ENCODE results near the gene FAM98B. TPM values are rescaled to one million over a fixed set of nuclear protein-coding genes. Genes with fewer than 3 reads are reported as not detected.
A peak's percentile ranks its signal among the peaks of the same experiment; 100 is the strongest.

FAM98B gene
- polyA plus RNA-seq, 1 donor (not counting 4 experiments of a cell fraction or from before 2014, with no cell fraction given): 22.2 TPM

DNA sequence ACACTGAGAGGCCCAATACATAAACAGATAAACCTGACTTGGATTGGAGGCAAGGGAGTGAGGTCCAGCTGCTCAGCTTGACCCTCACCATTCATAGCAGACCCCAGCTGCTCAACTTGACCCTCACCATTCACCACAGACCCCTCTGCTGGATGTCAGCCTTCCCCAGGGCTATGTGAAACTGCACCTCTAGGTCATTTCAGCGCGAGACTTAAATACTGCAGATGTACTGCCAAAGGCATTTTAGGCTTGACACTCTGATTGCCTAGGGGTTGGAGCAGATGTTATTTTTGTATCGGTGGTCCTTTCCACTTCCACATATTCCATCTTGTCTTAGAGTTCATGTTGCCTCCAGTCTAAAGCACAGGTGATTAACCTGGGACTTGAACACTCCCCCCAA is 41.5 kb upstream of the FAM98B start:
- Histone ChIP-seq H3K79me2 (ENCODE audit: control insufficient read depth, insufficient read depth, low read length) (no peaks in the 10 kb centered on the region), H3K9me3 (ENCODE audit: control insufficient read depth, low read depth, low read length) (no peaks in the 10 kb centered on the region), H3K27ac (ENCODE audit: control insufficient read depth, insufficient read depth, low read length) (no peak overlapping the region), H2AFZ (ENCODE audit: control insufficient read depth, low read length) (no peak overlapping the region), H3K27me3 (ENCODE audit: control insufficient read depth, extremely low read depth, insufficient read depth, low read length) (peaks cover 19% of the 10 kb centered on the region), H3K9ac (ENCODE audit: control insufficient read depth, extremely low read depth, insufficient read depth, low read length) (no peak overlapping the region), H3K4me1 (ENCODE audit: control insufficient read depth, extremely low read depth, insufficient read depth, low read length) (no peaks in the 10 kb centered on the region), H3K36me3 (ENCODE audit: control insufficient read depth in 2 of 2, extremely low read depth in 1 of 2, insufficient read depth in 2 of 2, low read length in 2 of 2) (no peaks in the 10 kb centered on the region), H4K20me1 (ENCODE audit: control insufficient read depth, extremely low read depth, insufficient read depth, low read length) (no peaks in the 10 kb centered on the region), H3K4me2 (ENCODE audit: control insufficient read depth, extremely low read depth, insufficient read depth, low read depth, low read length) (no peak overlapping the region), H3K4me3 (ENCODE audit: control insufficient read depth in 2 of 3, extremely low read depth in 1 of 3, insufficient read depth in 2 of 3, low read depth in 1 of 3, low read length in 3 of 3) (no peak overlapping the region), H3K9me1 (ENCODE audit: control insufficient read depth, extremely low read depth, insufficient read depth, low read length) (no peaks in the 10 kb centered on the region)
- dilution Hi-C loops (cut with MboI; ENCODE audit: extremely low pct_ligation_motif_present, low sequenced_read_pairs): no loop called here
- DNase-seq (ENCODE audit: low read depth, low spot score): no peak
- no peak for FAIRE-seq
- TF ChIP-seq, protein P1, sequence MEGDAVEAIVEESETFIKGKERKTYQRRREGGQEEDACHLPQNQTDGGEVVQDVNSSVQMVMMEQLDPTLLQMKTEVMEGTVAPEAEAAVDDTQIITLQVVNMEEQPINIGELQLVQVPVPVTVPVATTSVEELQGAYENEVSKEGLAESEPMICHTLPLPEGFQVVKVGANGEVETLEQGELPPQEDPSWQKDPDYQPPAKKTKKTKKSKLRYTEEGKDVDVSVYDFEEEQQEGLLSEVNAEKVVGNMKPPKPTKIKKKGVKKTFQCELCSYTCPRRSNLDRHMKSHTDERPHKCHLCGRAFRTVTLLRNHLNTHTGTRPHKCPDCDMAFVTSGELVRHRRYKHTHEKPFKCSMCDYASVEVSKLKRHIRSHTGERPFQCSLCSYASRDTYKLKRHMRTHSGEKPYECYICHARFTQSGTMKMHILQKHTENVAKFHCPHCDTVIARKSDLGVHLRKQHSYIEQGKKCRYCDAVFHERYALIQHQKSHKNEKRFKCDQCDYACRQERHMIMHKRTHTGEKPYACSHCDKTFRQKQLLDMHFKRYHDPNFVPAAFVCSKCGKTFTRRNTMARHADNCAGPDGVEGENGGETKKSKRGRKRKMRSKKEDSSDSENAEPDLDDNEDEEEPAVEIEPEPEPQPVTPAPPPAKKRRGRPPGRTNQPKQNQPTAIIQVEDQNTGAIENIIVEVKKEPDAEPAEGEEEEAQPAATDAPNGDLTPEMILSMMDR (optimal IDR thresholded peaks at IDR 0.05 in 1 of 3, IDR thresholded peaks at IDR 0.05 in 1 of 3, conservative IDR thresholded peaks at IDR 0.05 in 1 of 3; ENCODE audit: extremely low read depth in 1 of 3, insufficient read depth in 2 of 3, low read length in 3 of 3): no peak

DNA sequence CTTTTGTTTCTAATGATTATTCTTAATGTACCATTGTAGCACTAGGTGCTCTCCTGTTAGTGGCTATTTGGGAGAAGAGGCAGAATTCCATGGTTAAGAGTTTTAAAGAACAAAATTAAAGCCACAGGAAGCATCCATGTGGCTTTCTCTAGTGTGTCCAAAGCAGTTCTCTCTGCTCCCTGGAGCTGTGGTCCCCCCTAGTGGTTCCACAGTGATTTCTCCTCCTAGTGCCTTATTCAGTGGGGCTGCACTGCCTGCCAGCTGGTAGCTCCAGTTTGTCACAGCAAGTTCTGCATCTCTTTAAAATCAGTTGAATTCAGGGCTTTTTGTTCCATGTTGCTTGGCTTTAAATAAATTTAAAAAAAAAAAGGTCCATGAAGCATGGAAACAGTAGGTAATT is 39.6 kb upstream of the FAM98B start:
- Histone ChIP-seq H3K9me3 (ENCODE audit: control insufficient read depth, low read depth, low read length) (no peaks in the 10 kb centered on the region), H3K4me1 (ENCODE audit: control insufficient read depth, extremely low read depth, insufficient read depth, low read length) (no peaks in the 10 kb centered on the region), H3K4me2 (ENCODE audit: control insufficient read depth, extremely low read depth, insufficient read depth, low read depth, low read length) (no peak overlapping the region), H3K4me3 (ENCODE audit: control insufficient read depth in 2 of 3, extremely low read depth in 1 of 3, insufficient read depth in 2 of 3, low read depth in 1 of 3, low read length in 3 of 3) (no peak overlapping the region), H4K20me1 (ENCODE audit: control insufficient read depth, extremely low read depth, insufficient read depth, low read length) (no peaks in the 10 kb centered on the region), H3K9me1 (ENCODE audit: control insufficient read depth, extremely low read depth, insufficient read depth, low read length) (no peaks in the 10 kb centered on the region), H2AFZ (ENCODE audit: control insufficient read depth, low read length) (no peak overlapping the region), H3K36me3 (ENCODE audit: control insufficient read depth in 2 of 2, extremely low read depth in 1 of 2, insufficient read depth in 2 of 2, low read length in 2 of 2) (no peaks in the 10 kb centered on the region), H3K27me3 (ENCODE audit: control insufficient read depth, extremely low read depth, insufficient read depth, low read length) (peaks cover 19% of the 10 kb centered on the region), H3K27ac (ENCODE audit: control insufficient read depth, insufficient read depth, low read length) (no peak overlapping the region), H3K79me2 (ENCODE audit: control insufficient read depth, insufficient read depth, low read length) (no peaks in the 10 kb centered on the region), H3K9ac (ENCODE audit: control insufficient read depth, extremely low read depth, insufficient read depth, low read length) (no peak overlapping the region)
- dilution Hi-C loops (cut with MboI; ENCODE audit: extremely low pct_ligation_motif_present, low sequenced_read_pairs): no loop called here
- TF ChIP-seq, protein P1 (optimal IDR thresholded peaks at IDR 0.05 in 1 of 3, IDR thresholded peaks at IDR 0.05 in 1 of 3, conservative IDR thresholded peaks at IDR 0.05 in 1 of 3; ENCODE audit: extremely low read depth in 1 of 3, insufficient read depth in 2 of 3, low read length in 3 of 3): peak; percentile 69 to 85 (median 75)
- TF ChIP-seq EZH2 (IDR thresholded peaks at IDR 0.05; ENCODE audit: low read length): no peak
- peak; percentile 20 for FAIRE-seq
- DNase-seq (ENCODE audit: low read depth, low spot score): no peak
